ENCODE measurements around the gene RBM47.
A peak's percentile ranks its signal among the peaks of the same experiment; 100 is the strongest.

RBM47 gene

GRCh38 chr4:40626183-40626990 is 3.3 kb downstream of the RBM47 start:
- no peak overlapping the region for H3K4me3 ChIP-seq (ENCODE audit: control insufficient read depth, low read depth, low read length)
- DNase-seq (ENCODE audit: low read depth): peak; percentile 36
- TF ChIP-seq, protein P1, sequence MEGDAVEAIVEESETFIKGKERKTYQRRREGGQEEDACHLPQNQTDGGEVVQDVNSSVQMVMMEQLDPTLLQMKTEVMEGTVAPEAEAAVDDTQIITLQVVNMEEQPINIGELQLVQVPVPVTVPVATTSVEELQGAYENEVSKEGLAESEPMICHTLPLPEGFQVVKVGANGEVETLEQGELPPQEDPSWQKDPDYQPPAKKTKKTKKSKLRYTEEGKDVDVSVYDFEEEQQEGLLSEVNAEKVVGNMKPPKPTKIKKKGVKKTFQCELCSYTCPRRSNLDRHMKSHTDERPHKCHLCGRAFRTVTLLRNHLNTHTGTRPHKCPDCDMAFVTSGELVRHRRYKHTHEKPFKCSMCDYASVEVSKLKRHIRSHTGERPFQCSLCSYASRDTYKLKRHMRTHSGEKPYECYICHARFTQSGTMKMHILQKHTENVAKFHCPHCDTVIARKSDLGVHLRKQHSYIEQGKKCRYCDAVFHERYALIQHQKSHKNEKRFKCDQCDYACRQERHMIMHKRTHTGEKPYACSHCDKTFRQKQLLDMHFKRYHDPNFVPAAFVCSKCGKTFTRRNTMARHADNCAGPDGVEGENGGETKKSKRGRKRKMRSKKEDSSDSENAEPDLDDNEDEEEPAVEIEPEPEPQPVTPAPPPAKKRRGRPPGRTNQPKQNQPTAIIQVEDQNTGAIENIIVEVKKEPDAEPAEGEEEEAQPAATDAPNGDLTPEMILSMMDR (conservative IDR thresholded peaks at IDR 0.05; ENCODE audit: control insufficient read depth, insufficient read depth, low read depth, low read length): no peak

DNA sequence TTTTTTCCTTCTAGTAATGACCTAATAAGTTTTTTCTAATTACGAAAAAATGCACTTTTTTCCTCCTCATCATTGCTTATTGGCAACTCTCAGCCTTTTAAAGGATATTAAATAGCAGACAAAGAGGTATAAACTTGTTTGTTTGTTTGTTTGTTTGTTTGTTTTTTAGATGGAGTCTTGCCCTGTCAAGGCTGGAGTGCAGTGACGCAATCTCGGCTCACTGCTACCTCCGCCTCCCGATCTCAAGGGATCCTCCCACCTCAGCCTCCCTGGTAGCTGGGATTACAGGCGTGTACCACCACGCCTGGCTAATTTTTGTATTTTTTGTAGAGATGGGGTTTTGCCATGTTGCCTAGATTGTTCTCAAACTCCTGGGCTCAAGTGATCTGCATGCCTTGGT is 6.0 kb downstream of the RBM47 start:
- DNase-seq (ENCODE audit: low read depth): no peak
- TF ChIP-seq, protein P1 (conservative IDR thresholded peaks at IDR 0.05; ENCODE audit: control insufficient read depth, insufficient read depth, low read depth, low read length): no peak
- H3K4me3 ChIP-seq (ENCODE audit: control insufficient read depth, low read depth, low read length): no peak overlapping the region

GRCh38 chr4:40622913-40623312 is 6.8 kb downstream of the RBM47 start:
- no peak for DNase-seq (ENCODE audit: low read depth)
- TF ChIP-seq, protein P1 (conservative IDR thresholded peaks at IDR 0.05; ENCODE audit: control insufficient read depth, insufficient read depth, low read depth, low read length): no peak
- H3K4me3 ChIP-seq (ENCODE audit: control insufficient read depth, low read depth, low read length): no peak overlapping the region

DNA sequence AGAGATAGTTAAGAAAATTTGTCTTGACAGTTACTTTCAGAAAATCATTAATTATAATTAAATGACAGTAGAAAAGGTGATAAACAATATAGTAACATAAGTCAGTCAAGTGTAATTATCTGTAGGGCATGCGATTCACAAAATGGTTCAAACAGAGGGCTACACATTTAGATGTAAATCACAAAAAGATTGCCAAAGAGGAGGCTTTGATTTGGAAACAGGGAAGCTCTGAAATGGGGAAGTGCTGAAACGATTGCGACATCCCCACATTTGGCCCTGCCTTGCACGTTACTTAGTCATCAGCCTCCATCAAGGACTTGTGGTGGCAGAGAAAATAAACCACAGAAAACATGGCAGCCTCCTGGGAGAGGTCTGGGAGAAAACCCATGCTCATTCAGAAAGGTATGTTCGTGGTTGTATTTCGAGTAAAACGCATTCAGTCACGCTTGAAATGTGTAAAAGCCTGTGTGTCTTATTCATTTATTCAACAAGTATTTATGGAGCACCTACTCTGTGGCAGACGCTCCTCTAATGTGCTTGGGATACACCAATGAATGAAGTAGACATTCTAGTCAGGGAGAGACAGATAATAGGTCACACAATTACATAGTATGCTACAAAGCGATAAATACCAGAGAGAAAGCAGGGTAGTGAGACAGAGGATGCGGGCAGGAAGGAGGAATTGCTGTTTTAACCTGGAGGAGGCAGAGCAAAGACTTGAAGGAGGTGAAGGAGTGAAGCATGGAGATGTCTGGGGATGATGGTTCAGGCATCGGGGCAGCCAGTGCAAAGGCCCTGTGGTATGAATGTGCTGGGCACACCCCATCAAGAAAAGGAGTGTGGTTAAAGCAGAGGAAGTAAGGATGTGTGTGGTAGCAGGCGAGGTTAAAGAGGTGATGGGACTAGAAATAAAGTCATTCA is 7.8 kb downstream of the RBM47 start:
- TF ChIP-seq, protein P1 (conservative IDR thresholded peaks at IDR 0.05; ENCODE audit: control insufficient read depth, insufficient read depth, low read depth, low read length): no peak
- H3K4me3 ChIP-seq (ENCODE audit: control insufficient read depth, low read depth, low read length): no peak overlapping the region
- peak; percentile 99 for DNase-seq (ENCODE audit: low read depth)

DNA sequence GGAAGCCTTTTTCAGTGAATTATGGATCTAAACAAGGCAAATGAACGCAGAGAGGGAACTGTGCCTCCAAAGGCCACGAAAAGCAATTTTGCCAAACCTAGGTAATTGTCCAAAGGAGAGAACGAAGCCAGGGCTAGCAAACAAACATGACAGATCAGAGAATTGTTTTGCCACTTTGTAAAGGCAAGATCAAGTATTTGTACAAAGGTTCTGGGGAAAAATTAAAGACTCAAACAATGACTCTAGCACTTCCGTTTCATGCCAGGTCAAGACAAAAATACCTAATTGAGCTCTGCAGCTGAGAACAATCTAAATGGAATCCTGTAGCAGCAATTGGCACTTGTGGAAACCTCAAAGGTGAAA is 8.5 kb downstream of the RBM47 start:
- H3K4me3 ChIP-seq (ENCODE audit: control insufficient read depth, low read depth, low read length): no peak overlapping the region
- TF ChIP-seq, protein P1 (conservative IDR thresholded peaks at IDR 0.05; ENCODE audit: control insufficient read depth, insufficient read depth, low read depth, low read length): no peak
- DNase-seq (ENCODE audit: low read depth): no peak

- DNase-seq (ENCODE audit: low read depth): no peak
- TF ChIP-seq, protein P1 (conservative IDR thresholded peaks at IDR 0.05; ENCODE audit: control insufficient read depth, insufficient read depth, low read depth, low read length): no peak
- H3K4me3 ChIP-seq (ENCODE audit: control insufficient read depth, low read depth, low read length): no peak overlapping the region
Measured at GRCh38 chr4:40619600-40619999, 10.1 kb downstream of the RBM47 start.

Data from fibroblast of mammary gland (primary cell).